GM12801 (cell line): ENCODE data around the gene MEF2C.

Experiments used
- CTCF ChIP-seq: IDR thresholded peaks from one replicate; pipeline ENCODE4 v1.5.1; 2011; ENCODE audit warnings: control low read depth; ENCODE audit not compliant: insufficient read length; ENCODE audit errors: extremely low read depth

MEF2C gene

GRCh38 chr5:88877826-88878225, 5.2 kb downstream of the MEF2C start:
- no peak for TF ChIP-seq CTCF

GRCh38 chr5:88876714-88877113, 6.3 kb downstream of the MEF2C start:
- no peak for TF ChIP-seq CTCF

GRCh38 chr5:88875341-88876234, 7.4 kb downstream of the MEF2C start:
- TF ChIP-seq CTCF: no peak

- TF ChIP-seq CTCF: no peak
These were observed 9.5 kb downstream of the MEF2C start for GRCh38 chr5:88873447-88873846.

GRCh38 chr5:88872971-88873370, 10.0 kb downstream of the MEF2C start:
- no peak for TF ChIP-seq CTCF

- TF ChIP-seq CTCF: no peak
These were observed 12.7 kb downstream of the MEF2C start for GRCh38 chr5:88870285-88870684.

GRCh38 chr5:88868468-88869068, 14.4 kb downstream of the MEF2C start:
- TF ChIP-seq CTCF: no peak
